GM23248 (cell line): ENCODE data around the gene VAV2. TPM values are rescaled to one million over a fixed set of nuclear protein-coding genes. Genes with fewer than 3 reads are reported as not detected.

Experiments
- DNase-seq: peaks from one replicate; pipeline ENCODE4 v3.0.0-alpha.2; 2015
- H2AFZ ChIP-seq: fragments of 200-600 bp; sonication (generic); 2 replicates; pipeline ENCODE4 v1.6.1; 2016; ENCODE audit warnings: antibody characterized with exemption
- H3F3A ChIP-seq: fragments of 200-600 bp; sonication (generic); 2 replicates; pipeline ENCODE4 v1.6.1; 2016; ENCODE audit warnings: mild to moderate bottlenecking, antibody characterized with exemption, mixed run types; ENCODE audit not compliant: insufficient read depth
- H3K27ac ChIP-seq: fragments of 200-600 bp; sonication (generic); 2 replicates; pipeline ENCODE4 v1.5.1; 2016; ENCODE audit warnings: mild to moderate bottlenecking
- H3K27me3 ChIP-seq: fragments of 200-600 bp; sonication (generic); replicated peaks from 2 replicates; pipeline ENCODE4 v1.6.1; 2016; ENCODE audit warnings: mild to moderate bottlenecking; ENCODE audit not compliant: insufficient read depth
- H3K36me3 ChIP-seq: fragments of 200-600 bp; sonication (generic); 2 replicates; pipeline ENCODE4 v1.6.1; 2016; ENCODE audit warnings: low read depth, mild to moderate bottlenecking
- H3K4me1 ChIP-seq: fragments of 200-600 bp; sonication (generic); 2 replicates; pipeline ENCODE4 v1.6.1; 2016; ENCODE audit warnings: mild to moderate bottlenecking; ENCODE audit not compliant: insufficient read depth
- H3K4me2 ChIP-seq: fragments of 200-600 bp; sonication (generic); one replicate; pipeline ENCODE4 v1.6.1; 2016; ENCODE audit warnings: mild to moderate bottlenecking; ENCODE audit not compliant: unreplicated experiment
- H3K4me3 ChIP-seq: fragments of 200-600 bp; sonication (generic); 2 replicates; pipeline ENCODE4 v1.5.1; 2016; ENCODE audit warnings: mild to moderate bottlenecking
- H3K79me2 ChIP-seq: fragments of 200-600 bp; sonication (generic); 2 replicates; pipeline ENCODE4 v1.6.1; 2016; ENCODE audit warnings: mild to moderate bottlenecking; ENCODE audit not compliant: insufficient read depth
- H3K9ac ChIP-seq: fragments of 200-600 bp; sonication (generic); 2 replicates; pipeline ENCODE4 v1.6.1; 2016; ENCODE audit warnings: mild to moderate bottlenecking
- H3K9me2 ChIP-seq: fragments of 200-600 bp; sonication (generic); 2 replicates; pipeline ENCODE4 v1.6.1; 2016; ENCODE audit warnings: mixed run types, mild to moderate bottlenecking, moderate library complexity; ENCODE audit not compliant: insufficient read depth
- H3K9me3 ChIP-seq: fragments of 200-600 bp; sonication (generic); one replicate; pipeline ENCODE4 v1.6.1; 2017; ENCODE audit warnings: low read depth
- H4K20me1 ChIP-seq: fragments of 200-600 bp; sonication (generic); 2 replicates; pipeline ENCODE4 v1.6.0; 2016; ENCODE audit not compliant: insufficient read depth
- EZH2 ChIP-seq: fragments of 200-600 bp; sonication (generic); IDR thresholded peaks from 2 replicates; pipeline ENCODE4 v1.6.1; 2018; ENCODE audit warnings: antibody characterized with exemption, mild to moderate bottlenecking; ENCODE audit not compliant: insufficient read depth, poor library complexity, severe bottlenecking
- EZH2phosphoT487 ChIP-seq: fragments of 200-600 bp; sonication (generic); IDR thresholded peaks from 2 replicates; pipeline ENCODE4 v1.6.1; 2018; ENCODE audit warnings: antibody characterized with exemption, moderate library complexity, mild to moderate bottlenecking, low read depth; ENCODE audit not compliant: insufficient read depth
- WGBS, 2 experiments: methylation state at CpG; one replicate each; pipeline ENCODE4 v1.1.6; 2015 to 2017; ENCODE audit warnings: low lambda C conversion rate in 2 of 2, low coverage in 1 of 2; ENCODE audit errors: missing lambda C conversion rate in 2 of 2; 5-methylcytosine and 5-hydroxymethylcytosine counted together
- in situ Hi-C: fragments of 300-500 bp; cut with MboI; formaldehyde crosslinking; loops from 2 replicates; pipeline ENCODE4 v1.15.0; 2020
- polyA plus RNA-seq: library from polyadenylated mRNA; unstranded; fragments of >200 nt; fragmentation: Nextera tagmentation; extraction: Ambion mirVana; gene quantifications from 2 replicates; pipeline ENCODE4 v1.2.1, GENCODE V29; 2016
- total RNA-seq: library from RNA; depleted of rRNA; stranded (reverse); fragments of >200 nt; shearing (Covaris generic); gene quantifications from 2 replicates; pipeline ENCODE4 v1.2.3, GENCODE V29; 2014

The VAV2 gene
- total and polyA plus RNA-seq, 2 experiments from 2014 or later = 6.7 to 9.0 TPM

GRCh38 chr9:133910855-133911514, 81.1 kb downstream of the VAV2 start:
- H3K27me3 ChIP-seq = no peaks in the 10 kb centered on the region
- in situ Hi-C loops = no loop called here
- no peak overlapping the region for H3K4me2 ChIP-seq
- H3K4me1 ChIP-seq = no peaks in the 10 kb centered on the region
- no peak for TF ChIP-seq EZH2
- TF ChIP-seq EZH2phosphoT487 = no peak
- H4K20me1 ChIP-seq = no peaks in the 10 kb centered on the region
- H3F3A ChIP-seq = no peaks in the 10 kb centered on the region
- H2AFZ ChIP-seq = no peak overlapping the region
- DNase-seq = no peak
- 76 to 80% methylated on average over 25 to 26 of the region's 26 CpGs for WGBS, 2 experiments
- no peaks in the 10 kb centered on the region for H3K36me3 ChIP-seq
- no peaks in the 10 kb centered on the region for H3K9me2 ChIP-seq
- no peak overlapping the region for H3K4me3 ChIP-seq
- peaks cover 67% of the 10 kb centered on the region for H3K79me2 ChIP-seq
- H3K9ac ChIP-seq = no peak overlapping the region
- H3K27ac ChIP-seq = no peak overlapping the region
- no peaks in the 10 kb centered on the region for H3K9me3 ChIP-seq

GRCh38 chr9:133906932-133907910, 84.9 kb downstream of the VAV2 start:
- no peak overlapping the region for H3K9ac ChIP-seq
- in situ Hi-C loops = no loop called here

GRCh38 chr9:133906218-133906617, 85.9 kb downstream of the VAV2 start:
- TF ChIP-seq EZH2phosphoT487 (no peak), EZH2 (no peak)
- DNase-seq = no peak
- H3F3A ChIP-seq = no peaks in the 10 kb centered on the region
- H2AFZ ChIP-seq = no peak overlapping the region
- no peaks in the 10 kb centered on the region for H4K20me1 ChIP-seq
- no peaks in the 10 kb centered on the region for H3K36me3 ChIP-seq
- H3K79me2 ChIP-seq = peaks cover 68% of the 10 kb centered on the region
- WGBS, 2 experiments = 79 to 81% methylated on average over 13 of the region's 13 CpGs
- no peaks in the 10 kb centered on the region for H3K9me2 ChIP-seq
- no peak overlapping the region for H3K4me3 ChIP-seq
- in situ Hi-C loops = no loop called here
- H3K9me3 ChIP-seq = no peaks in the 10 kb centered on the region
- no peaks in the 10 kb centered on the region for H3K4me1 ChIP-seq
- H3K27ac ChIP-seq = no peak overlapping the region
- no peaks in the 10 kb centered on the region for H3K27me3 ChIP-seq
- no peak overlapping the region for H3K9ac ChIP-seq
- no peak overlapping the region for H3K4me2 ChIP-seq

More at GRCh38 chr9:133906932-133907910, 84.9 kb downstream of the VAV2 start:
- Histone ChIP-seq H3F3A (no peaks in the 10 kb centered on the region), H3K27ac (no peak overlapping the region), H3K79me2 (peaks cover 70% of the 10 kb centered on the region), H3K4me2 (no peak overlapping the region), H3K9me3 (no peaks in the 10 kb centered on the region), H2AFZ (no peak overlapping the region), H4K20me1 (no peaks in the 10 kb centered on the region), H3K36me3 (no peaks in the 10 kb centered on the region), H3K27me3 (no peaks in the 10 kb centered on the region), H3K4me1 (no peaks in the 10 kb centered on the region), H3K9me2 (no peaks in the 10 kb centered on the region), H3K4me3 (no peak overlapping the region)
- TF ChIP-seq EZH2phosphoT487 (no peak), EZH2 (no peak)
- DNase-seq = no peak
- 76 to 78% methylated on average over 26 to 31 of the region's 31 CpGs for WGBS, 2 experiments

- in situ Hi-C loops = no loop called here
- no peaks in the 10 kb centered on the region for H3K36me3 ChIP-seq
- WGBS, 2 experiments = 91 to 97% methylated on average over 6 of the region's 6 CpGs
These were observed 86.6 kb downstream of the VAV2 start for GRCh38 chr9:133905493-133905892.

More at GRCh38 chr9:133905493-133905892, 86.6 kb downstream of the VAV2 start:
- H3K4me2 ChIP-seq = no peak overlapping the region
- no peaks in the 10 kb centered on the region for H3K9me3 ChIP-seq
- no peaks in the 10 kb centered on the region for H3K27me3 ChIP-seq
- no peak overlapping the region for H3K9ac ChIP-seq
- no peaks in the 10 kb centered on the region for H3K9me2 ChIP-seq
- TF ChIP-seq EZH2 = no peak
- TF ChIP-seq EZH2phosphoT487 = no peak
- peaks cover 67% of the 10 kb centered on the region for H3K79me2 ChIP-seq
- DNase-seq = no peak
- H3K27ac ChIP-seq = no peak overlapping the region
- no peaks in the 10 kb centered on the region for H3K4me1 ChIP-seq
- H4K20me1 ChIP-seq = no peaks in the 10 kb centered on the region
- H2AFZ ChIP-seq = no peak overlapping the region
- no peak overlapping the region for H3K4me3 ChIP-seq
- H3F3A ChIP-seq = no peaks in the 10 kb centered on the region
